NCI-H2196 treated with DMSO at 0.1 percent for 48 hours (cell line): ENCODE results near the gene SLC17A9.

ENCODE experiments used
- DNase-seq: peaks from one replicate; lab custom pipeline; 2025; ENCODE audit not compliant: unreplicated experiment; lab: John Stamatoyannopoulos, UW

SLC17A9 gene

GRCh38 chr20:63015147-63015661 lies 62.7 kb downstream of the SLC17A9 start:
- no peak for DNase-seq

- no peak for DNase-seq
Observed at GRCh38 chr20:63015662-63016361, 63.3 kb downstream of the SLC17A9 start.

- DNase-seq = no peak
Observed at GRCh38 chr20:63016514-63017075, 64.1 kb downstream of the SLC17A9 start.

- no peak for DNase-seq
Observed at GRCh38 chr20:63017076-63017825, 64.7 kb downstream of the SLC17A9 start.

GRCh38 chr20:63017826-63018411 lies 65.4 kb downstream of the SLC17A9 start:
- no peak for DNase-seq
